H1 (cell line): ENCODE results near the gene CCR1. TPM values are rescaled to one million over a fixed set of nuclear protein-coding genes. Genes with fewer than 3 reads are reported as not detected.

Experiments
- CTCF ChIA-PET: fragments of 300-600 bp; sonication (Branson Sonifier 250); formaldehyde crosslinking; loops from one replicate; lab custom pipeline; 2021; ENCODE audit not compliant: partially characterized antibody; lab: Charles Lee
- POLR2A ChIA-PET: fragments of 300-600 bp; sonication (Branson Sonifier 250); formaldehyde crosslinking; loops from one replicate; lab custom pipeline; 2021; ENCODE audit warnings: inconsistent platforms; ENCODE audit not compliant: partially characterized antibody; lab: Charles Lee
- DNase-seq, 2 experiments: peaks; one replicate each; pipeline versions ENCODE4 v3.0.0 to v3.0.0-alpha.2; 2010 to 2022; ENCODE audit warnings: low spot score in 2 of 2, low read depth in 1 of 2, mixed read lengths in 1 of 2
- FAIRE-seq: peaks from 2 replicates; lab custom pipeline; 2011; peaks lifted over from hg19 to GRCh38; lab: Jason Lieb, UNC
- H2AFZ ChIP-seq: 2 replicates; pipeline ENCODE4 v1.8.1; 2012; ENCODE audit warnings: low read length, inconsistent platforms
- H2AK5ac ChIP-seq: 2 replicates; pipeline ENCODE4 v1.6.1; 2013; ENCODE audit warnings: low read depth, low read length
- H2BK120ac ChIP-seq: replicated peaks from 2 replicates; pipeline ENCODE3; 2013; ENCODE audit warnings: low read depth, low read length, inconsistent platforms
- H2BK12ac ChIP-seq: 2 replicates; pipeline ENCODE4 v1.6.1; 2013; ENCODE audit warnings: low read depth, low read length
- H2BK15ac ChIP-seq: 2 replicates; pipeline ENCODE4 v1.6.1; 2013; ENCODE audit warnings: low read length
- H2BK20ac ChIP-seq: 2 replicates; pipeline ENCODE4 v1.6.1; 2013; ENCODE audit warnings: low read length
- H2BK5ac ChIP-seq: 2 replicates; pipeline ENCODE4 v1.6.1; 2013; ENCODE audit warnings: low read depth, low read length
- H3K14ac ChIP-seq: 2 replicates; pipeline ENCODE4 v1.6.1; 2013; ENCODE audit warnings: inconsistent platforms; ENCODE audit not compliant: insufficient read length
- H3K18ac ChIP-seq: 2 replicates; pipeline ENCODE4 v1.6.1; 2013; ENCODE audit warnings: low read length; ENCODE audit errors: extremely low read depth
- H3K23ac ChIP-seq: 2 replicates; pipeline ENCODE4 v1.6.1; 2013; ENCODE audit warnings: inconsistent platforms; ENCODE audit not compliant: insufficient read length
- H3K23me2 ChIP-seq: 2 replicates; pipeline ENCODE4 v1.6.1; 2013; ENCODE audit warnings: low read depth, low read length
- H3K27ac ChIP-seq: 2 replicates; pipeline ENCODE4 v1.6.1; 2011; ENCODE audit warnings: low read depth, low read length, inconsistent platforms
- H3K27me3 ChIP-seq, 4 experiments: replicated peaks in 1 of 4; 1 replicate in 1 of 4; 2 replicates in 3 of 4; pipeline versions ENCODE4 v1.6.1 to v1.8.1; 2011 to 2013; ENCODE audit warnings: low read length in 3 of 4, mild to moderate bottlenecking in 3 of 4, inconsistent platforms in 2 of 4, mixed read lengths in 2 of 4, moderate library complexity in 1 of 4; ENCODE audit not compliant: control insufficient read depth in 3 of 4, insufficient read depth in 3 of 4; ENCODE audit errors: extremely low read depth in 1 of 4
- H3K36me3 ChIP-seq, 4 experiments: 2 replicates each; pipeline versions ENCODE4 v1.6.1 to v1.8.1; 2011 to 2013; ENCODE audit warnings: mild to moderate bottlenecking in 4 of 4, low read length in 3 of 4, moderate library complexity in 2 of 4, control low read depth in 1 of 4, inconsistent platforms in 1 of 4; ENCODE audit not compliant: insufficient read depth in 4 of 4, control insufficient read depth in 2 of 4
- H3K4ac ChIP-seq: replicated peaks from 2 replicates; pipeline ENCODE3; 2013; ENCODE audit warnings: low read length, low read depth, mixed read lengths, inconsistent platforms; ENCODE audit not compliant: insufficient read length
- H3K4me1 ChIP-seq, 4 experiments: replicated peaks in 1 of 4; 1 replicate in 1 of 4; 2 replicates in 3 of 4; pipeline versions ENCODE4 v1.6.1 to v1.8.1; 2011 to 2013; ENCODE audit warnings: low read length in 3 of 4, inconsistent platforms in 2 of 4, mixed read lengths in 1 of 4; ENCODE audit not compliant: insufficient read depth in 4 of 4, control insufficient read depth in 3 of 4
- H3K4me2 ChIP-seq, 2 experiments: 2 replicates each; pipeline versions ENCODE4 v1.6.1 to v1.8.1; 2011 to 2013; ENCODE audit warnings: low read depth in 2 of 2, low read length in 2 of 2, control low read depth in 1 of 2, inconsistent platforms in 1 of 2, mild to moderate bottlenecking in 1 of 2; ENCODE audit not compliant: insufficient read depth in 1 of 2
- H3K4me3 ChIP-seq, 4 experiments: fragments of 200-600, 300-600 bp in 1 of 4; sonication (generic), shearing (Covaris generic), sonication (Bioruptor Twin) in 1 of 4; 2 replicates each; pipeline versions ENCODE4 v1.5.1 to v1.8.1; 2011 to 2016; ENCODE audit warnings: low read length in 4 of 4, low read depth in 3 of 4, control low read depth in 2 of 4, inconsistent platforms in 2 of 4, mild to moderate bottlenecking in 2 of 4, mixed read lengths in 1 of 4, moderate library complexity in 1 of 4; ENCODE audit not compliant: insufficient read depth in 2 of 4; ENCODE audit errors: extremely low read depth in 1 of 4
- H3K56ac ChIP-seq: replicated peaks from 2 replicates; pipeline ENCODE3; 2013; ENCODE audit warnings: low read depth, mild to moderate bottlenecking, mixed read lengths, low read length, inconsistent platforms; ENCODE audit not compliant: insufficient read length
- H3K79me1 ChIP-seq: 2 replicates; pipeline ENCODE4 v1.6.1; 2013; ENCODE audit warnings: low read depth, low read length, control low read depth
- H3K79me2 ChIP-seq, 2 experiments: 2 replicates each; pipeline versions ENCODE4 v1.6.1 to v1.8.1; 2012 to 2013; ENCODE audit warnings: low read length in 2 of 2, mild to moderate bottlenecking in 2 of 2, inconsistent platforms in 1 of 2; ENCODE audit not compliant: insufficient read depth in 2 of 2, control insufficient read depth in 1 of 2
- H3K9ac ChIP-seq, 4 experiments: replicated peaks in 1 of 4; 1 replicate in 1 of 4; 2 replicates in 3 of 4; pipeline versions ENCODE4 v1.6.1 to v1.8.1; 2011 to 2013; ENCODE audit warnings: low read depth in 3 of 4, low read length in 3 of 4, control low read depth in 2 of 4, mild to moderate bottlenecking in 2 of 4, moderate library complexity in 2 of 4, inconsistent platforms in 1 of 4; ENCODE audit errors: extremely low read depth in 1 of 4
- H3K9me3 ChIP-seq, 2 experiments: 2 replicates each; pipeline versions ENCODE4 v1.6.1 to v1.8.1; 2012 to 2013; ENCODE audit warnings: mild to moderate bottlenecking in 2 of 2, moderate library complexity in 2 of 2, control low read depth in 1 of 2, inconsistent platforms in 1 of 2, low read depth in 1 of 2, low read length in 1 of 2, mixed read lengths in 1 of 2; ENCODE audit not compliant: insufficient read depth in 2 of 2
- H4K20me1 ChIP-seq, 2 experiments: replicated peaks in 1 of 2; 2 replicates each; pipeline versions ENCODE3 to v1.8.1; 2011 to 2013; ENCODE audit warnings: inconsistent platforms in 2 of 2, low read length in 2 of 2, mild to moderate bottlenecking in 1 of 2; ENCODE audit not compliant: insufficient read depth in 2 of 2, control insufficient read depth in 1 of 2
- H4K5ac ChIP-seq: 2 replicates; pipeline ENCODE4 v1.6.1; 2013; ENCODE audit warnings: low read length, low read depth, mixed read lengths, inconsistent platforms; ENCODE audit not compliant: insufficient read length
- H4K8ac ChIP-seq: 2 replicates; pipeline ENCODE4 v1.8.0; 2013; ENCODE audit warnings: mild to moderate bottlenecking, moderate library complexity, low read length, inconsistent platforms; ENCODE audit not compliant: insufficient read depth; ENCODE audit errors: extremely low read depth
- H4K91ac ChIP-seq: replicated peaks from 2 replicates; pipeline ENCODE3; 2013; ENCODE audit warnings: low read length, mixed read lengths, inconsistent platforms; ENCODE audit not compliant: insufficient read length
- CHD1 ChIP-seq: IDR thresholded peaks from 2 replicates; pipeline ENCODE4 v1.6.1; 2012; ENCODE audit warnings: low read depth, low read length, improper control_type of control experiment
- CTBP2 ChIP-seq: IDR thresholded peaks from 2 replicates; pipeline ENCODE4 v1.7.0; 2011; ENCODE audit warnings: borderline replicate concordance, mild to moderate bottlenecking, moderate library complexity, mixed read lengths, low read length; ENCODE audit not compliant: insufficient read depth, insufficient read length
- EGR1 ChIP-seq: IDR thresholded peaks from 2 replicates; pipeline ENCODE4 v1.6.1; 2011; ENCODE audit warnings: low read depth, low read length, borderline replicate concordance
- JUND ChIP-seq: IDR thresholded peaks from 2 replicates; pipeline ENCODE4 v1.6.1; 2011; ENCODE audit warnings: mild to moderate bottlenecking, improper control_type of control experiment, low read length
- PHF8 ChIP-seq: fragments of 200-600 bp; sonication (generic); conservative IDR thresholded peaks from 2 replicates; pipeline ENCODE4 v1.7.1; 2012; ENCODE audit warnings: low read depth, mild to moderate bottlenecking, inconsistent platforms, low read length, moderate library complexity
- RAD21 ChIP-seq, 2 experiments: IDR thresholded peaks in 1 of 2; conservative IDR thresholded peaks in 1 of 2; 2 replicates each; pipeline ENCODE4 v1.6.1; 2011; ENCODE audit warnings: low read depth in 2 of 2, low read length in 2 of 2, improper control_type of control experiment in 1 of 2, inconsistent platforms in 1 of 2, mild to moderate bottlenecking in 1 of 2, moderate library complexity in 1 of 2
- SP1 ChIP-seq: IDR thresholded peaks from 2 replicates; pipeline ENCODE4 v1.6.1; 2011; ENCODE audit warnings: low read depth, low read length
- SP2 ChIP-seq: IDR thresholded peaks from 2 replicates; pipeline ENCODE4 v1.6.1; 2012; ENCODE audit warnings: mild to moderate bottlenecking, low read length, inconsistent platforms
- TAF7 ChIP-seq: optimal IDR thresholded peaks from 2 replicates; pipeline ENCODE3; 2011; ENCODE audit warnings: low read depth, mild to moderate bottlenecking, inconsistent platforms, low read length, moderate library complexity, borderline replicate concordance
- TBP ChIP-seq: IDR thresholded peaks from 2 replicates; pipeline ENCODE4 v1.6.1; 2011; ENCODE audit warnings: low read depth, low read length, improper control_type of control experiment
- TCF12 ChIP-seq: IDR thresholded peaks from 2 replicates; pipeline ENCODE4 v1.6.1; 2011; ENCODE audit warnings: low read depth, mild to moderate bottlenecking, low read length
- ZNF274 ChIP-seq: IDR thresholded peaks from 2 replicates; pipeline ENCODE4 v1.7.0; 2012; ENCODE audit warnings: low read length, borderline replicate concordance; ENCODE audit errors: extremely low read depth
- WGBS, 2 experiments: shearing (Covaris generic) in 1 of 2; methylation state at CpG; one replicate each; pipeline versions ENCODE4 v1.1.6 to v1.1.7; 2013 to 2015; ENCODE audit warnings: low lambda C conversion rate in 2 of 2, mixed read lengths in 2 of 2, inconsistent platforms in 1 of 2, low coverage in 1 of 2, missing lambda C conversion rate in 1 of 2; ENCODE audit not compliant: insufficient replicate concordance in 2 of 2, insufficient coverage in 1 of 2, insufficient read length in 1 of 2; ENCODE audit errors: extremely low coverage in 1 of 2, missing lambda C conversion rate in 1 of 2; 5-methylcytosine and 5-hydroxymethylcytosine counted together
- polyA plus RNA-seq, 7 experiments: library from polyadenylated mRNA; depleted of rRNA in 3 of 7; stranded (reverse) in 5 of 7; unstranded in 2 of 7; fragments of >200 nt in 5 of 7; fragments of 200-250 nt in 2 of 7; gene quantifications; 1 replicate in 5 of 7; 2 replicates in 1 of 7; 4 replicates in 1 of 7; pipeline versions ENCODE4 v1.2.1 to v1.2.3, GENCODE V29; 2011 to 2013; ENCODE audit warnings: missing spikeins in 2 of 7, mixed read lengths in 2 of 7
- total RNA-seq: library from RNA; stranded (reverse); fragmentation: NEBNext Ultra II Directional; extraction: Animal tissue kit (Norgen Biotek cat#: 25700); gene quantifications from 2 replicates; pipeline ENCODE4 v1.2.1, GENCODE V29; 2021

Gene CCR1
- total and polyA plus RNA-seq, 2 of the 8 experiments (the other 6 are each of a cell fraction or from before 2014, with no cell fraction given), result not detected

GRCh38 chr3:46196261-46196957, 11.7 kb downstream of the CCR1 start:
- DNase-seq (no peak), FAIRE-seq (no peak)
- POLR2A ChIA-PET, result no interaction called here
- Histone ChIP-seq H2AFZ (no peak overlapping the region), H2BK120ac (no peak overlapping the region), H4K91ac (no peak overlapping the region), H2BK20ac (no peak overlapping the region), H3K9ac (no peak overlapping the region), H3K4ac (no peak overlapping the region), H3K23me2 (no peaks in the 10 kb centered on the region), H3K36me3 (no peaks in the 10 kb centered on the region), H2BK5ac (no peak overlapping the region), H2BK12ac (no peak overlapping the region), H3K9me3 (peaks cover 9 to 16% of the 10 kb centered on the region in 2 experiments; a peak in 3 of 4 replicates), H3K27me3 (no peaks in the 10 kb centered on the region), H3K79me1 (no peaks in the 10 kb centered on the region), H4K5ac (no peak overlapping the region), H2AK5ac (no peak overlapping the region), H3K14ac (no peak overlapping the region), H3K23ac (no peak overlapping the region), H3K79me2 (no peaks in the 10 kb centered on the region), H3K56ac (no peak overlapping the region), H3K27ac (no peak overlapping the region), H4K20me1 (no peaks in the 10 kb centered on the region), H3K18ac (no peak overlapping the region), H3K4me1 (no peaks in the 10 kb centered on the region), H4K8ac (no peak overlapping the region), H2BK15ac (no peak overlapping the region), H3K4me3 (no peak overlapping the region), H3K4me2 (no peak overlapping the region)
- 93% methylated on average over 7 of the region's 7 CpGs; no CpG with 5 or more reads in 1 of the 2 experiments for WGBS, 2 experiments
- CTCF ChIA-PET, result interaction anchor here (0.8 to 3.9 kb wide), 4 partner anchors 9 to 129 kb away, joined by 3 to 24 read pairs (median 4); partner anchors contain the start of gene CCR1
- TF ChIP-seq EGR1 (no peak), TBP (no peak), PHF8 (no peak), SP1 (no peak), ZNF274 (no peak), SP2 (no peak), TAF7 (no peak), CHD1 (no peak), JUND (no peak), TCF12 (no peak), RAD21 (IDR thresholded peaks at IDR 0.05 in 1 of 2, conservative IDR thresholded peaks at IDR 0.05 in 1 of 2; ENCODE audit: low read depth in 2 of 2, low read length in 2 of 2) (no peak), CTBP2 (no peak)
